GM18858 (cell line): Measurements from ENCODE around the gene CD7.
"Not testable (repeated sequence)": the region's sequence is repeated elsewhere in the genome, so short reads cannot be mapped to it uniquely, and the experiment has no call there.

ENCODE experiments used
- ATAC-seq: cut with Tn5 transposase; IDR thresholded peaks from one replicate; pipeline ENCODE4 v1.9.1; 2021; ENCODE audit not compliant: unreplicated experiment

CD7 gene

DNA sequence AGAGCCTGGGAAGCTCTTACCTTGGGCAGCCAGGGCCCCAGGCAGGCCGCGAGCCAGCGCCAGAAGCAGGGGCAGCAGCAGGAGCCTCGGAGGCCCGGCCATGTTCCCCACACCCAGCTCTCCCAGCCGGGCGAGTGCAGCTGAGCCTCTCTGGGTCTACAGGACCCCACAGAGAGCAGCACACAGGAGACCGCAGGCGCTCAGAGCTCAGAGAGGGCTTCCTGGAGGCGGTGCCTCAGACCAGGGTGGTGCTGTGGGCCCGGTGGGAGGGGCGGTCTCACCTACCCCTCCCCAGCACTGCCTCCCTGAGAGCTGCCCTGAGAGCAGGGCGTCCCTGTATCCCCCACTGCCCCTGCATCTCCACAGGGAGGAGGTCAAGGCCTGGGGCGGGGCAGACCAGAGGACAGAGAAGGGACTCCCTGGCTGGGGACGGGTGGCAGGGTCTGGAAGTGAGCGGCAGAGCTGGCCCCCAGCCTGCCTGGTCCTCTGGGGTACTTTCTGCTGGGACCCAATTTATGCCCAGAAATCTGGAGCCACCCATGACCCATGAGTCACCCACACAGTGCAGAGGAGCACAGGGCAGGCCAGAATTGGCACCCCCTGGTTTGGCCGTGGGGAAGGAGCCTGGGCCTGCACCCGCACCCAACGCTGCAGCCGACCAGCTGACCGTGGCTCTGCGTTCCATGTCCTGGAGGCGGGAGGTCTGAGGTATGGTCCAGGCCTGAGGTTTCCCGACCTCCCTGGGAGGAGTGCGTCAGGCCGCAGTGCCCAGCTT is at the start of gene CD7:
CD7 (minus strand) TSS at position 215 of the 775 bp plus-strand sequence; CDS start at position 102, 113 bp downstream.
- ATAC-seq, result no peak

DNA sequence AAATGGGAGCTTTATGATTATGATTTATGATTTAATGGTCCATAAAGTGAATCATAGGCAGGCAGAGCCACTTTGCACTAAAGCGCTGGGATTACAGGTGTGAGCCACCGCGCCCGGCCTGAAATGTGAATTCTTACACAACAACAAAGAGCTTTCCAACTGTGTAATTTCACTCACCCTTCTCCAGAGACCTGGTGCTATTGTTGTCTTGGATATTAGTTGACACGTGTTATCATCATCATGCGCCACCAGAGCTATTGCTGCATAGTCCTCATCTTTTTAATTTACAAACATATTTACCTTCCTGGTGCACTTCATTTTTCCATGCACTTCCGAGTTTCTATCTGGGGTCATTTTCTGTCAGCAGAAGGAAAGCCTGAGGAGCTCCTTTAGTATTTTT is 49.3 kb upstream of the CD7 start:
- no peak for ATAC-seq

DNA sequence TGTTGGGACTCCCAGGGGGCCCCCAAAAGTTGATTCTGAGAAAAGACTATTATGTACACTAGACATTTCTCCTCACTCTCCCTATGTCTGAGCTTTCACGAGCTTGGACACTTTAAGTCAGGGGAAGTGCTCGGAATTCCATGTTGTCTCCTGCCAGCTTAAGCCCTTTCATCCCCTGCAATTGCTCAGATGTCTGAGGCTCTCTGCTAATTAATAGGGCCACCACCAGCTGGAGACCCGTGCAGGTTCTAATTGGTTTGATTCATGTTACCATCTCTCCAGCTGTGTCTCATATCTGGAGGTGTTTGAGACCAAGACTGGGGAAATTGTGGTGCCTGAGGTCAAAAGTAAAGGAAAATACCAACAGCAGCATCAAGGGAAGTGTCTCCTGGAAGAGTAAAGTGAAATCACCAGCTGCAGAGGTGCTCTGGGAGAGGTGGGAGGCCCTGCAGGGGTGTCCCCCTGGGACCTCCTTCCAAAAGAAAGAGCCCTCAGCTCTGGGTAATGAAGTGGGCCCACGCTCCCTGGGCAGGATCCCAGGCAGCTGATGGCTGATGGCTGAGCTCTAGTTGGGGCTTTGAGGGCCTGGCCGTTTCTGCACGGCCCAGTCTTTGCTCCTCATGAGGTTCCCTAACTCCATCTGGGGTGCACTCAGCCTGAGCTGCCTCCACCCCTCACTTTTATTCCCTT is 48.3 kb upstream of the CD7 start:
- ATAC-seq, result no peak

DNA sequence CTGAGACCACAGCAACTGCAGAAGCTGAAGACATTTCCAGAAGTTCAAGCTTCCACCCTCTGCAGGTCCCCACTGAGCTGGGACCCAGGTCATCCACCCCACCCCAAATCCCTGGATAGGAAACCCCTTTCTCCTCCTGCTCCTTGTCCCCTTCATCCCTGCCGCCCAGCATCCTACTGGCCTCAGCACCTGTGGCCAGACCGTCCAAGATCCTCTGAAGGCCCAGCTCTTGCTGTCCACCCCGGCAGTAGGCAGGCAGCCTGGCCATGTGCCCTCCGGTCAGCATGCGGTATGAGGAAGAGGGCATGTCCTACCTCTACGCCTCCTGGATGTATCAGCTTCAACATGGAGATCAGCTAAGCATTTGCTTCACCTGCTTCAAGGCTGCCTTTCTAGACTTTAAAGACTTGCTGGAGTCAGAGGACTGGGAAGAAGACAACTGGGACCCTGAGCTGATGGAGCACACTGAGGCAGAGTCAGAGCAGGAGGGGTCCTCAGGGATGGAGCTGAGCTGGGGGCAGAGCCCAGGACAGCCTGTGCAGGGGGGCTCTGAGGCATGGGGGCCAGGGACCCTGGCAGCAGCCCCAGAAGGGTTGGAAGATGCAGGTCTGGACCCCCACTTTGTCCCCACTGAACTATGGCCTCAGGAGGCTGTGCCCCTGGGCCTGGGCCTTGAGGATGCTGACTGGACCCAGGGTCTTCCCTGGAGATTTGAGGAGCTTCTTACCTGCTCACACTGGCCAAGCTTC is 44.7 kb upstream of the CD7 start:
- ATAC-seq, result no peak

DNA sequence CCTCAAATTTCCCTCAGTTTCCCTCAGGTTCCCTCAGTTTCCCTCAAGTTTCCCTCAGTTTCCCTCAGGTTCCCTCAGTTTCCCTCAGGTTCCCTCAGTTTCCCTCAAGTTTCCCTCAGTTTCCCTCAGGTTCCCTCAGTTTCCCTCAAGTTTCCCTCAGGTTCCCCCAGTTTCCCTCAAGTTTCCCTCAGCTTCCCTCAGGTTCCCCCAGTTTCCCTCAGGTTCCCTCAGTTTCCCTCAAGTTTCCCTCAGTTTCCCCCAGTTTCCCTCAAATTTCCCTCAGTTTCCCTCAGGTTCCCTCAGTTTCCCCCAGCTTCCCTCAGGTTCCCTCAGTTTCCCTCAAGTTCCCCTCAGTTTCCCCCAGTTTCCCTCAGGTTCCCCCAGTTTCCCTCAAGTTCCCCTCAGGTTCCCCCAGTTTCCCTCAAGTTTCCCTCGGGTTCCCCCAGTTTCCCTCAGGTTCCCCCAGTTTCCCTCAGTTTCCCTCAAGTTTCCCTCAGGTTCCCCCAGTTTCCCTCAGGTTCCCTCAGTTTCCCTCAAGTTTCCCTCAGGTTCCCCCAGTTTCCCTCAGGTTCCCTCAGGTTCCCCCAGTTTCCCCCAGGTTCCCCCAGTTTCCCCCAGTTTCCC is 42.2 kb upstream of the CD7 start:
- ATAC-seq, result not testable (repeated sequence)

- no peak for ATAC-seq
These were observed 41.3 kb upstream of the CD7 start, which contains the start of gene TEX19 for GRCh38 chr17:82358465-82359350. TEX19 (plus strand) TSS chr17:82359247; CDS start chr17:82362151, 2,904 bp downstream.

GRCh38 chr17:82357394-82357793 is 40.0 kb upstream of the CD7 start:
- ATAC-seq, result no peak

GRCh38 chr17:82356845-82357355 is 39.5 kb upstream of the CD7 start:
- no peak for ATAC-seq

GRCh38 chr17:82355770-82356427 is 38.5 kb upstream of the CD7 start:
- no peak for ATAC-seq

DNA sequence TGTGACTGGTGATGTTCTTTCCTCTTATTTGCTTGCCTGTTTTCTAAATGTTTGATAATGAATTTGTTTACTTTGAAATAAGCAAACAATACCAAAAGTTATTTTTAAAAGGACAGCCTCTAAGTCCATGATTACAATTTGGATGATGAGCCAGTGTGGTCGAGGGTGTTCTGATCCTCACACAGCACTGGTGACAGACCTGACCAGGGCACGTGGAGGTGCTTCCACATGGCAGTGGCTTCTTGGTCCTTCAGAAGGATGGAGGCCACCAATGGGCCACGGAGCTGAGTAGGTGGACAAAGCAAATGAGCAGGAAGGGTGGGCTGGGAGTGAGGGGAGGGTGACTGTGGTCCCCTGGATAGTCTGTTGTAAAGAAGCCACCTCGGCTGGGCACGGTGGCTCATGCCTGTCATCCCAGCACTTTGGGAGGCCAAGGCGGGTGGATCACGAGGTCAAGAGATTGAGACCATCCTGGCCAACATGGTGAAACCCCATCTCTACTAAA is 37.4 kb upstream of the CD7 start:
- no peak for ATAC-seq

GRCh38 chr17:82353484-82353883 is 36.1 kb upstream of the CD7 start:
- ATAC-seq, result no peak

DNA sequence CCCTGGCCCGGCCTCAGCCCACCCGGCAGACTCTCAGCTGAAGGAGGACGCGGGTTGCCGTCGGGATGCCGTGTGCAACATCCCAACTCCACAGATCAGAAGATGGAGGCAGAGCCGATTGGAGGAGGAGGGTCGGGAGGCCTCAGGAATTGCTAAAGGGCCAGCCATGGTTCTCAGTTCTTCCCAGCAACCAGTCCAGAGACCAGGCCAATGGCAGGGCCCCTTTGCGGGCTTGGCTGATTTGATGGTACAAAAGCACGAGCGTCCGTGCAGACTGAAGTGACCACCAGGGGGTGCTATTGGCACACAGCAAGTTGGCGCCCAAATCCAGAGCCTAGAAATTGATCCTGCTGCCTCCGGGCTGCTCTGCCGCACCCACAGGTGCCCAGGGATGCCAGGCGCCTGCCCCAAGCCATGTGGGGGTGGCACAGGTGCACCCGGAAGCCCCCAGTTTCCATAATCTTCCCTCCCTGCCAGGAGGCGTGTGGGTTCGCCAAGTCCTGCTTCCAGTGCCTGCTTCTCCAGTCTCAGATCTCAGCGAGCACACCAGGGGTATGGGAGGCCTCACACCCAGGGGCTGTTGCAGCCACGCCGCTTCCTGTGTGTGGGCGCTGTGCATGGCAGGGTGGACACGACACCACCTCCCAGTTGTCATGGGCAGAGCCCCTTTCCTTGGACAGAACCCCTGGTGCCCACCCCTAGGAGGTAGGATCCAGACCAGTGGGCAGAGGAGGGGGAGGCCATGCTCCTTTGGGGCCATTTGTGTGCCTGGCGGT is 34.5 kb upstream of the CD7 start:
- no peak for ATAC-seq

GRCh38 chr17:82351254-82351712 is 33.9 kb upstream of the CD7 start:
- no peak for ATAC-seq

- ATAC-seq, result no peak
These were observed 33.0 kb upstream of the CD7 start for GRCh38 chr17:82350182-82351030.

- ATAC-seq, result no peak
These were observed 31.9 kb upstream of the CD7 start for GRCh38 chr17:82349287-82349701.

GRCh38 chr17:82348866-82349265 is 31.5 kb upstream of the CD7 start:
- ATAC-seq, result no peak

GRCh38 chr17:82348434-82348833 is 31.0 kb upstream of the CD7 start:
- no peak for ATAC-seq
